GM12801 (cell line): ENCODE results near the gene AMER2.

ENCODE experiments used
- CTCF ChIP-seq: IDR thresholded peaks from one replicate; pipeline ENCODE4 v1.5.1; 2011; ENCODE audit warnings: control low read depth; ENCODE audit not compliant: insufficient read length; ENCODE audit errors: extremely low read depth

The AMER2 gene

GRCh38 chr13:25167382-25168174 lies 4.5 kb downstream of the AMER2 start:
- TF ChIP-seq CTCF: no peak

- TF ChIP-seq CTCF: no peak
Measured at GRCh38 chr13:25166306-25166705, 5.8 kb downstream of the AMER2 start.

DNA sequence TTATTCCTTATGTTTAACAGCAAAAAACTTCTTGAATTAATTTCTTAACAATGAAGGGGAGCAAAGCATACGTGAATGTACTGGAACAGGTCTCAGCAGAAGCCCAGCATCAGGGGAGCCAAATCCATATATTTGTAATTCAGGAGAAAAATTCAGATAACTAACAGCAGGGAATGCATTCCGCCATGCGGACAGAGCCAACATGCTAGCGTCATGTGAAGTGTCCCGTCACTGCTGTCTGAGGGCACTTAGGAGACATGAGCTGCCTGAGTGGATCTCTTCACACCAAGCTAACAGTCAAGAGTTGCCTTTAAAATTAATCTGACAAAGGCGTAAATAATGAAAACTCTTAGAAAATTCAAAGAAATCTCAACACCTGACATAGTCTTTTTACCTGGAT lies 6.4 kb downstream of the AMER2 start:
- no peak for TF ChIP-seq CTCF

DNA sequence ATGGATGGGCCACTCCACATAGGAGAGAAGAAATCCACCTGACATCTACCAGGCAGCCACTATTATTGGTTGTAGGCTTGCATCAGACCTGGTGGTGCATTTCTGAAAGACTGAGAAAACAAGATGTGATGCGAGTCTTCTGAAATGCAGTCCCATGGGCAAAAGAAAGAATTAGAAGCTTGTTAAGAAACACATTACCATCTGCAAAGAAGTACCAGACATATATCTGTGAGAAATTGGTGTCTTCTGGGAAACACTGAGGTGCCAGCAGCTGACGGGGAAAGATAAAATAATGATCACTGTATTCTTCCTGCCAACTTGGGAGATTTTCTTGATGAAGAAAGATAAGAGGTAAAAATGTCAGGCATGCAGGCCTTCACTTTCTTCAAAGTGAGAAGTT lies 14.4 kb downstream of the AMER2 start:
- TF ChIP-seq CTCF: no peak

DNA sequence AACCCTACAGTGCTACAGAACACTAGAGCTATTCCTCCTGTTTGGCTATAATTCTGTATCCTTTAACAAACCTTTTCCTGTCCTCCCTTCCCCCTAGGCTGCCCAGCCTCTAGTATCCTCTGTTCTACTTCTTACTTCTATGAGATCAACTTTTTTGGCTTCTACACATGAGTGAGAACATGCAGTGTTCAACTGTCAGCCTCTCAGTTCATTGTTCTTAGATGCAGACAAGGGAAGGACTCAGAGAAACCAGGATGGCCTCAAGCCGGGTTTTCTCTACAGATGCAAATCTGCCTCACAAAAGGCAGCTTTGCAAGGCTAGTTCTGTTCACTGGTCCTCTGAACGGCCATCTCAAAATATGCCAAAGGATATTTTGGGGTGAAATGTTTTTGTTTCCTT lies 18.4 kb downstream of the AMER2 start:
- TF ChIP-seq CTCF: no peak

- no peak for TF ChIP-seq CTCF
Measured at GRCh38 chr13:25151626-25152195, 20.4 kb downstream of the AMER2 start.

- no peak for TF ChIP-seq CTCF
Measured at GRCh38 chr13:25149711-25150110, 22.4 kb downstream of the AMER2 start.
